OCI-LY1 (cell line): Measurements from ENCODE around the gene DIP2A.

ENCODE experiments used
- H2AFZ ChIP-seq: fragments of 200-600 bp; sonication (generic), shearing (Covaris generic); 2 replicates; pipeline ENCODE4 v1.6.0; 2014; ENCODE audit warnings: antibody characterized with exemption, mild to moderate bottlenecking, low read length
- H3F3A ChIP-seq: fragments of 200-600 bp; sonication (generic), shearing (Covaris generic); 2 replicates; pipeline ENCODE4 v1.6.0; 2014; ENCODE audit warnings: mild to moderate bottlenecking, antibody characterized with exemption, low read length, moderate library complexity; ENCODE audit not compliant: insufficient read depth
- H3K27ac ChIP-seq: fragments of 200-600 bp; sonication (generic); 2 replicates; pipeline ENCODE4 v1.5.1; 2014; ENCODE audit warnings: low read length, mixed run types, mild to moderate bottlenecking, low read depth; ENCODE audit not compliant: poor library complexity, severe bottlenecking
- H3K27me3 ChIP-seq: fragments of 200-600 bp; sonication (generic); 2 replicates; pipeline ENCODE4 v1.6.0; 2014; ENCODE audit warnings: antibody characterized with exemption, mild to moderate bottlenecking, low read length, moderate library complexity; ENCODE audit not compliant: insufficient read depth
- H3K36me3 ChIP-seq: fragments of 200-600 bp; sonication (generic); 2 replicates; pipeline ENCODE4 v1.6.1; 2014; ENCODE audit warnings: mild to moderate bottlenecking, antibody characterized with exemption, low read length, moderate library complexity, mixed read lengths; ENCODE audit not compliant: insufficient read depth
- H3K4me1 ChIP-seq: fragments of 200-600 bp; sonication (generic); 2 replicates; pipeline ENCODE4 v1.5.1; 2014; ENCODE audit warnings: mild to moderate bottlenecking, low read length, moderate library complexity; ENCODE audit not compliant: insufficient read depth, severe bottlenecking
- H3K4me2 ChIP-seq: fragments of 200-600 bp; sonication (generic), shearing (Covaris generic); 2 replicates; pipeline ENCODE4 v1.6.1; 2014; ENCODE audit warnings: low read length
- H3K4me3 ChIP-seq: fragments of 200-600 bp; sonication (generic); 2 replicates; pipeline ENCODE4 v1.5.1; 2014; ENCODE audit warnings: low read length, low read depth, mild to moderate bottlenecking, mixed read lengths; ENCODE audit not compliant: poor library complexity, severe bottlenecking
- H3K79me2 ChIP-seq: fragments of 200-600 bp; shearing (Covaris generic); 2 replicates; pipeline ENCODE4 v1.6.1; 2016; ENCODE audit warnings: mixed run types, low read length, mixed read lengths; ENCODE audit not compliant: insufficient read depth
- H3K9ac ChIP-seq: fragments of 200-600 bp; sonication (generic), shearing (Covaris generic); 2 replicates; pipeline ENCODE4 v1.6.1; 2014; ENCODE audit warnings: mild to moderate bottlenecking, low read length, mixed read lengths
- H3K9me2 ChIP-seq: fragments of 200-600 bp; sonication (generic), shearing (Covaris generic); 2 replicates; pipeline ENCODE4 v1.6.1; 2014; ENCODE audit warnings: low read depth, mild to moderate bottlenecking, low read length, mixed read lengths
- H3K9me3 ChIP-seq: fragments of 200-600 bp; shearing (Covaris generic); 2 replicates; pipeline ENCODE4 v1.6.1; 2014; ENCODE audit warnings: low read length, mixed read lengths
- H4K20me1 ChIP-seq: fragments of 200-600 bp; sonication (generic), shearing (Covaris generic); 2 replicates; pipeline ENCODE4 v1.6.0; 2016; ENCODE audit warnings: mild to moderate bottlenecking, low read length; ENCODE audit not compliant: insufficient read depth
- CTCF ChIP-seq: fragments of 200-600 bp; sonication (generic), shearing (Covaris generic); IDR thresholded peaks from 2 replicates; pipeline ENCODE4 v1.5.1; 2017; ENCODE audit warnings: mild to moderate bottlenecking, antibody characterized with exemption, low read length, moderate library complexity, mixed read lengths
- EZH2 ChIP-seq: fragments of 200-600 bp; sonication (generic), shearing (Covaris generic); IDR thresholded peaks from 2 replicates; pipeline ENCODE4 v1.8.0; 2017; ENCODE audit warnings: borderline replicate concordance, mixed run types, mild to moderate bottlenecking, antibody characterized with exemption, low read length, moderate library complexity, mixed read lengths

Gene DIP2A

GRCh38 chr21:46486481-46487126, 27.9 kb downstream of the DIP2A start:
- Histone ChIP-seq H2AFZ (no peak overlapping the region), H3K4me2 (no peak overlapping the region), H4K20me1 (no peaks in the 10 kb centered on the region), H3F3A (no peaks in the 10 kb centered on the region), H3K9ac (no peak overlapping the region), H3K4me3 (no peak overlapping the region), H3K27me3 (no peaks in the 10 kb centered on the region), H3K27ac (no peak overlapping the region), H3K36me3 (peaks cover 20% of the 10 kb centered on the region; the same call in 1 of the 2 replicates), H3K79me2 (no peaks in the 10 kb centered on the region), H3K9me3 (no peaks in the 10 kb centered on the region), H3K9me2 (no peaks in the 10 kb centered on the region), H3K4me1 (no peaks in the 10 kb centered on the region)
- no peak for TF ChIP-seq EZH2
- no peak for TF ChIP-seq CTCF

- no peaks in the 10 kb centered on the region for H3K9me3 ChIP-seq
- peaks cover 43% of the 10 kb centered on the region for H3K36me3 ChIP-seq
- no peak overlapping the region for H3K4me3 ChIP-seq
- H2AFZ ChIP-seq: no peak overlapping the region
- H4K20me1 ChIP-seq: no peaks in the 10 kb centered on the region
- no peaks in the 10 kb centered on the region for H3K9me2 ChIP-seq
- no peaks in the 10 kb centered on the region for H3F3A ChIP-seq
- H3K4me1 ChIP-seq: no peaks in the 10 kb centered on the region
- no peaks in the 10 kb centered on the region for H3K79me2 ChIP-seq
- TF ChIP-seq EZH2: no peak
- no peak for TF ChIP-seq CTCF
- H3K9ac ChIP-seq: no peak overlapping the region
- H3K4me2 ChIP-seq: no peak overlapping the region
- no peak overlapping the region for H3K27ac ChIP-seq
- H3K27me3 ChIP-seq: no peaks in the 10 kb centered on the region
Observed at GRCh38 chr21:46489162-46489663, 30.5 kb downstream of the DIP2A start.

- Histone ChIP-seq H3K36me3 (peaks cover 45% of the 10 kb centered on the region), H3K79me2 (no peaks in the 10 kb centered on the region), H3K27ac (no peak overlapping the region), H3K4me2 (no peak overlapping the region), H3K4me3 (no peak overlapping the region), H3F3A (no peaks in the 10 kb centered on the region), H3K27me3 (no peaks in the 10 kb centered on the region), H3K9me2 (no peaks in the 10 kb centered on the region), H4K20me1 (no peaks in the 10 kb centered on the region), H3K9ac (no peak overlapping the region), H3K9me3 (no peaks in the 10 kb centered on the region), H2AFZ (no peak overlapping the region), H3K4me1 (no peaks in the 10 kb centered on the region)
- TF ChIP-seq EZH2: no peak
- no peak for TF ChIP-seq CTCF
Observed at GRCh38 chr21:46489800-46490199, 31.1 kb downstream of the DIP2A start.
